Measurements from ENCODE around the gene DHFR2. TPM values are rescaled to one million over a fixed set of nuclear protein-coding genes. Genes with fewer than 3 reads are reported as not detected.

DHFR2 gene
- total and polyA plus RNA-seq, 2 donors (not counting 3 experiments of a cell fraction or from before 2014, with no cell fraction given) = 0.65 to 2.2 TPM

- H3K9ac ChIP-seq (replicated peaks; ENCODE audit: extremely low read depth, insufficient read depth, low read length) = no peak overlapping the region
- no peaks in the 10 kb centered on the region for H3K79me2 ChIP-seq (ENCODE audit: control insufficient read depth, insufficient read depth, low read length)
- no peaks in the 10 kb centered on the region for H3K4me1 ChIP-seq (ENCODE audit: control insufficient read depth, extremely low read depth, insufficient read depth, low read length)
- H3K4me3 ChIP-seq (replicated peaks in 1 of 3; ENCODE audit: insufficient read depth in 1 of 3, low read depth in 1 of 3, low read length in 3 of 3) = no peak overlapping the region
- FAIRE-seq (no peak), DNase-seq (ENCODE audit: low read depth, low spot score) (no peak)
- H3K9me1 ChIP-seq (replicated peaks; ENCODE audit: control insufficient read depth, extremely low read depth, insufficient read depth, low read length) = no peaks in the 10 kb centered on the region
- H3K9me3 ChIP-seq (replicated peaks; ENCODE audit: control insufficient read depth, insufficient read depth, low read length) = no peaks in the 10 kb centered on the region
- H3K4me2 ChIP-seq (ENCODE audit: insufficient read depth, low read length) = no peak overlapping the region
- dilution Hi-C loops (cut with MboI; ENCODE audit: extremely low pct_ligation_motif_present, low sequenced_read_pairs) (no loop called here), intact Hi-C loops (cut with micrococcal nuclease) (no loop called here)
- CTCF ChIA-PET = interaction anchor here (1.5 kb wide), 1 partner anchor 15 kb away, joined by 5 read pairs; no protein-coding TSS in a partner anchor
- no TSS peak for BruUV-seq (replicated peaks)
- TF ChIP-seq GATA2 (IDR thresholded peaks at IDR 0.05; ENCODE audit: insufficient read depth, insufficient read length, low read depth, low read length) (no peak), JUN (IDR thresholded peaks at IDR 0.05; ENCODE audit: borderline replicate concordance, insufficient read depth, insufficient read length, low read depth) (no peak)
- H4K20me1 ChIP-seq (replicated peaks; ENCODE audit: control insufficient read depth, extremely low read depth, insufficient read depth, low read length) = no peaks in the 10 kb centered on the region
- no peak overlapping the region for H3K27ac ChIP-seq (ENCODE audit: insufficient read depth, low read depth, low read length)
- no peak overlapping the region for H2AFZ ChIP-seq (ENCODE audit: low read depth, low read length)
- POLR2A ChIA-PET = no interaction called here
- H3K36me3 ChIP-seq (ENCODE audit: control insufficient read depth in 2 of 2, extremely low read depth in 1 of 2, insufficient read depth in 2 of 2, low read length in 2 of 2) = no peaks in the 10 kb centered on the region
- no peaks in the 10 kb centered on the region for H3K27me3 ChIP-seq (ENCODE audit: control insufficient read depth in 2 of 2, insufficient read depth in 2 of 2, low read length in 2 of 2)
Observed at GRCh38 chr3:94019659-94020058, 43.1 kb downstream of the DHFR2 start.

- POLR2A ChIA-PET = no interaction called here
- Histone ChIP-seq H4K20me1 (replicated peaks; ENCODE audit: control insufficient read depth, extremely low read depth, insufficient read depth, low read length) (no peaks in the 10 kb centered on the region), H3K9me1 (replicated peaks; ENCODE audit: control insufficient read depth, extremely low read depth, insufficient read depth, low read length) (no peaks in the 10 kb centered on the region), H3K27ac (ENCODE audit: insufficient read depth, low read depth, low read length) (no peak overlapping the region), H3K27me3 (ENCODE audit: control insufficient read depth in 2 of 2, insufficient read depth in 2 of 2, low read length in 2 of 2) (no peaks in the 10 kb centered on the region), H3K79me2 (ENCODE audit: control insufficient read depth, insufficient read depth, low read length) (no peaks in the 10 kb centered on the region), H3K9ac (replicated peaks; ENCODE audit: extremely low read depth, insufficient read depth, low read length) (no peak overlapping the region), H3K4me3 (replicated peaks in 1 of 3; ENCODE audit: insufficient read depth in 1 of 3, low read depth in 1 of 3, low read length in 3 of 3) (no peak overlapping the region), H3K9me3 (replicated peaks; ENCODE audit: control insufficient read depth, insufficient read depth, low read length) (no peaks in the 10 kb centered on the region), H3K4me2 (ENCODE audit: insufficient read depth, low read length) (no peak overlapping the region), H2AFZ (ENCODE audit: low read depth, low read length) (no peak overlapping the region), H3K36me3 (ENCODE audit: control insufficient read depth in 2 of 2, extremely low read depth in 1 of 2, insufficient read depth in 2 of 2, low read length in 2 of 2) (no peaks in the 10 kb centered on the region), H3K4me1 (ENCODE audit: control insufficient read depth, extremely low read depth, insufficient read depth, low read length) (peaks cover 6% of the 10 kb centered on the region)
- CTCF ChIA-PET = interaction anchor here (0.9 to 1.4 kb wide), 4 partner anchors 12 to 54 kb away, joined by 3 to 8 read pairs (median 4); no protein-coding TSS in a partner anchor
- DNase-seq (ENCODE audit: low read depth, low spot score) (no peak), FAIRE-seq (no peak)
- intact Hi-C loops (cut with micrococcal nuclease) (no loop called here), dilution Hi-C loops (cut with MboI; ENCODE audit: extremely low pct_ligation_motif_present, low sequenced_read_pairs) (no loop called here)
- no peak for TF ChIP-seq CTCF (IDR thresholded peaks at IDR 0.05; ENCODE audit: extremely low read depth in 1 of 2, insufficient read depth in 1 of 2, low read depth in 1 of 2, low read length in 2 of 2)
- no peak for TF ChIP-seq FOS (IDR thresholded peaks at IDR 0.05; ENCODE audit: borderline replicate concordance, insufficient read depth, low read length)
- no peak for TF ChIP-seq JUN (IDR thresholded peaks at IDR 0.05; ENCODE audit: borderline replicate concordance, insufficient read depth, insufficient read length, low read depth)
- TF ChIP-seq POLR2A (IDR thresholded peaks at IDR 0.05; ENCODE audit: low read depth, low read length) = no peak
- TF ChIP-seq MAX (IDR thresholded peaks at IDR 0.05; ENCODE audit: insufficient read depth, insufficient read length) = no peak
- no peak for TF ChIP-seq EZH2 (IDR thresholded peaks at IDR 0.05; ENCODE audit: borderline replicate concordance, low read depth, low read length, severe bottlenecking)
- no peak for TF ChIP-seq MYC (IDR thresholded peaks at IDR 0.05; ENCODE audit: low read depth, low read length)
- TF ChIP-seq GATA2 (IDR thresholded peaks at IDR 0.05; ENCODE audit: insufficient read depth, insufficient read length, low read depth, low read length) = no peak
- no peak for TF ChIP-seq POLR2AphosphoS5 (IDR thresholded peaks at IDR 0.05; ENCODE audit: insufficient read depth, low read depth, low read length)
- BruUV-seq (replicated peaks) = no TSS peak
Observed at GRCh38 chr3:94015025-94015424, 47.7 kb downstream of the DHFR2 start.
